Measurements from ENCODE around the gene IQCK.

IQCK gene

GRCh38 chr16:19688396-19689024 is 29.6 kb upstream of the IQCK start:
- Histone ChIP-seq H3K27ac (ENCODE audit: low read length) (no peak overlapping the region), H3K9ac (ENCODE audit: low read length) (no peak overlapping the region), H3K4me3 (ENCODE audit: low read length) (no peak overlapping the region), H3K27me3 (ENCODE audit: control insufficient read depth, insufficient read depth, low read length) (no peaks in the 10 kb centered on the region), H3K36me3 (ENCODE audit: control insufficient read depth, low read depth, low read length) (peaks cover 22% of the 10 kb centered on the region), H3K4me1 (ENCODE audit: control insufficient read depth, low read depth, low read length) (no peaks in the 10 kb centered on the region), H3K9me3 (ENCODE audit: control insufficient read depth, low read depth, low read length) (no peaks in the 10 kb centered on the region)

GRCh38 chr16:19689342-19689741 is 28.7 kb upstream of the IQCK start:
- H3K27ac ChIP-seq (ENCODE audit: low read length) = no peak overlapping the region
- no peaks in the 10 kb centered on the region for H3K9me3 ChIP-seq (ENCODE audit: control insufficient read depth, low read depth, low read length)
- H3K4me1 ChIP-seq (ENCODE audit: control insufficient read depth, low read depth, low read length) = no peaks in the 10 kb centered on the region
- no peaks in the 10 kb centered on the region for H3K27me3 ChIP-seq (ENCODE audit: control insufficient read depth, insufficient read depth, low read length)
- H3K36me3 ChIP-seq (ENCODE audit: control insufficient read depth, low read depth, low read length) = peaks cover 19% of the 10 kb centered on the region
- H3K9ac ChIP-seq (ENCODE audit: low read length) = no peak overlapping the region
- no peak overlapping the region for H3K4me3 ChIP-seq (ENCODE audit: low read length)

GRCh38 chr16:19690196-19690595 is 27.9 kb upstream of the IQCK start:
- Histone ChIP-seq H3K27me3 (ENCODE audit: control insufficient read depth, insufficient read depth, low read length) (no peaks in the 10 kb centered on the region), H3K4me3 (ENCODE audit: low read length) (no peak overlapping the region), H3K9me3 (ENCODE audit: control insufficient read depth, low read depth, low read length) (no peaks in the 10 kb centered on the region), H3K4me1 (ENCODE audit: control insufficient read depth, low read depth, low read length) (no peaks in the 10 kb centered on the region), H3K36me3 (ENCODE audit: control insufficient read depth, low read depth, low read length) (peaks cover 17% of the 10 kb centered on the region), H3K9ac (ENCODE audit: low read length) (no peak overlapping the region), H3K27ac (ENCODE audit: low read length) (no peak overlapping the region)

DNA sequence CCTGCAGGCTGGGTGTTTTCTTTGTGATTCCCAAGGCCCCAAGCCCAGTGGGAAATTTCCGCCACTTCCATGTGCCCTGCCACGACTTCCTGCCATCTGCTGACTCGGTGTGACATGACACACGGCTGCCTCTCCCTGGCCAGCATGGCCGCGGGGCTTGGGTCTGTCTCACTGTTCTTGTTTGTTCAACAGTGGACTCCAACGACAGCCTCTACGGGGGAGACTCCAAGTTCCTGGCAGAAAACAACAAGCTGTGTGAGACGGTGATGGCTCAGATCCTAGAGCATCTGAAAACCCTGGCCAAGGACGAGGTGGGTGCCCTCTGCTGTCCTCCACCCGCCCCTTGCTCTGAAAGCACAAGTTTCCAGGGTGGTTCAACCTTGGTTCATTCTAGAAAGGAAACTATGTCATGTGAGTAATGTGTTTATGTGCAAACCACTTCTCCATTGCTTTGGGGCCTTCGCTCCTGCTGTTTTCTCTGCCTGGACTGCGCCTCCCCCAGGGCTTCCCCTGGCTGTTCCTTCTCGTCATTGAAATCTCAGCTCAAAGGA is 26.8 kb upstream of the IQCK start:
- no peaks in the 10 kb centered on the region for H3K9me3 ChIP-seq (ENCODE audit: control insufficient read depth, low read depth, low read length)
- H3K27ac ChIP-seq (ENCODE audit: low read length) = no peak overlapping the region
- H3K4me3 ChIP-seq (ENCODE audit: low read length) = no peak overlapping the region
- H3K9ac ChIP-seq (ENCODE audit: low read length) = no peak overlapping the region
- no peaks in the 10 kb centered on the region for H3K4me1 ChIP-seq (ENCODE audit: control insufficient read depth, low read depth, low read length)
- H3K36me3 ChIP-seq (ENCODE audit: control insufficient read depth, low read depth, low read length) = peaks cover 12% of the 10 kb centered on the region
- no peaks in the 10 kb centered on the region for H3K27me3 ChIP-seq (ENCODE audit: control insufficient read depth, insufficient read depth, low read length)

GRCh38 chr16:19694989-19695388 is 23.1 kb upstream of the IQCK start:
- Histone ChIP-seq H3K27me3 (ENCODE audit: control insufficient read depth, insufficient read depth, low read length) (no peaks in the 10 kb centered on the region), H3K4me1 (ENCODE audit: control insufficient read depth, low read depth, low read length) (no peaks in the 10 kb centered on the region), H3K4me3 (ENCODE audit: low read length) (no peak overlapping the region), H3K9ac (ENCODE audit: low read length) (no peak overlapping the region), H3K27ac (ENCODE audit: low read length) (no peak overlapping the region), H3K9me3 (ENCODE audit: control insufficient read depth, low read depth, low read length) (no peaks in the 10 kb centered on the region), H3K36me3 (ENCODE audit: control insufficient read depth, low read depth, low read length) (peaks cover 23% of the 10 kb centered on the region)

- no peaks in the 10 kb centered on the region for H3K4me1 ChIP-seq (ENCODE audit: control insufficient read depth, low read depth, low read length)
- H3K9me3 ChIP-seq (ENCODE audit: control insufficient read depth, low read depth, low read length) = no peaks in the 10 kb centered on the region
- H3K36me3 ChIP-seq (ENCODE audit: control insufficient read depth, low read depth, low read length) = peaks cover 37% of the 10 kb centered on the region
- H3K9ac ChIP-seq (ENCODE audit: low read length) = no peak overlapping the region
- H3K27ac ChIP-seq (ENCODE audit: low read length) = no peak overlapping the region
- H3K27me3 ChIP-seq (ENCODE audit: control insufficient read depth, insufficient read depth, low read length) = no peaks in the 10 kb centered on the region
- no peak overlapping the region for H3K4me3 ChIP-seq (ENCODE audit: low read length)
Observed at GRCh38 chr16:19696328-19696727, 21.7 kb upstream of the IQCK start.

DNA sequence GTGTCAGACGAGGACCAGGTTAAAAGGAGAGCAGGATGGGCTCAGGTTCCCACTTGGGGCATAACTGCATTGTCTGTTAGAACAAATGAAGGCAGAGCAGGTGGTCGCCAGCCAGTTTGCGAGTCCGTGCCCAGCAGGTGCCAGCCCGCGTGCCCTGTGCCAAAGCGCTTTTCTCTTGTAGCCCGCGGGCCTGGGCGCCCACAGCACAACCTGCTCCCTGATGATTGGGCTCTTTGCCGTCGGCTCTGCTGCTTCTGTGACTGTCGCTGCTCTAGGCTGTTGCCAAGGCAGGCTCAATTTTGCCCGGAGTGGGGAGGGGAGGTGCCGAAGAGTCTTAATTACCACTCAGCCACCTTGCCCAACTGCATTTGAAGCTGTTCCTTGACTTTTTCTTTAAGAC is 21.1 kb upstream of the IQCK start:
- H3K4me1 ChIP-seq (ENCODE audit: control insufficient read depth, low read depth, low read length) = no peaks in the 10 kb centered on the region
- H3K36me3 ChIP-seq (ENCODE audit: control insufficient read depth, low read depth, low read length) = peaks cover 33% of the 10 kb centered on the region
- no peaks in the 10 kb centered on the region for H3K9me3 ChIP-seq (ENCODE audit: control insufficient read depth, low read depth, low read length)
- H3K27ac ChIP-seq (ENCODE audit: low read length) = no peak overlapping the region
- no peak overlapping the region for H3K9ac ChIP-seq (ENCODE audit: low read length)
- no peaks in the 10 kb centered on the region for H3K27me3 ChIP-seq (ENCODE audit: control insufficient read depth, insufficient read depth, low read length)
- no peak overlapping the region for H3K4me3 ChIP-seq (ENCODE audit: low read length)

GRCh38 chr16:19697756-19698318 is 20.2 kb upstream of the IQCK start:
- Histone ChIP-seq H3K9ac (ENCODE audit: low read length) (no peak overlapping the region), H3K27ac (ENCODE audit: low read length) (no peak overlapping the region), H3K4me3 (ENCODE audit: low read length) (no peak overlapping the region), H3K4me1 (ENCODE audit: control insufficient read depth, low read depth, low read length) (no peaks in the 10 kb centered on the region), H3K9me3 (ENCODE audit: control insufficient read depth, low read depth, low read length) (no peaks in the 10 kb centered on the region), H3K36me3 (ENCODE audit: control insufficient read depth, low read depth, low read length) (peaks cover 41% of the 10 kb centered on the region), H3K27me3 (ENCODE audit: control insufficient read depth, insufficient read depth, low read length) (no peaks in the 10 kb centered on the region)

DNA sequence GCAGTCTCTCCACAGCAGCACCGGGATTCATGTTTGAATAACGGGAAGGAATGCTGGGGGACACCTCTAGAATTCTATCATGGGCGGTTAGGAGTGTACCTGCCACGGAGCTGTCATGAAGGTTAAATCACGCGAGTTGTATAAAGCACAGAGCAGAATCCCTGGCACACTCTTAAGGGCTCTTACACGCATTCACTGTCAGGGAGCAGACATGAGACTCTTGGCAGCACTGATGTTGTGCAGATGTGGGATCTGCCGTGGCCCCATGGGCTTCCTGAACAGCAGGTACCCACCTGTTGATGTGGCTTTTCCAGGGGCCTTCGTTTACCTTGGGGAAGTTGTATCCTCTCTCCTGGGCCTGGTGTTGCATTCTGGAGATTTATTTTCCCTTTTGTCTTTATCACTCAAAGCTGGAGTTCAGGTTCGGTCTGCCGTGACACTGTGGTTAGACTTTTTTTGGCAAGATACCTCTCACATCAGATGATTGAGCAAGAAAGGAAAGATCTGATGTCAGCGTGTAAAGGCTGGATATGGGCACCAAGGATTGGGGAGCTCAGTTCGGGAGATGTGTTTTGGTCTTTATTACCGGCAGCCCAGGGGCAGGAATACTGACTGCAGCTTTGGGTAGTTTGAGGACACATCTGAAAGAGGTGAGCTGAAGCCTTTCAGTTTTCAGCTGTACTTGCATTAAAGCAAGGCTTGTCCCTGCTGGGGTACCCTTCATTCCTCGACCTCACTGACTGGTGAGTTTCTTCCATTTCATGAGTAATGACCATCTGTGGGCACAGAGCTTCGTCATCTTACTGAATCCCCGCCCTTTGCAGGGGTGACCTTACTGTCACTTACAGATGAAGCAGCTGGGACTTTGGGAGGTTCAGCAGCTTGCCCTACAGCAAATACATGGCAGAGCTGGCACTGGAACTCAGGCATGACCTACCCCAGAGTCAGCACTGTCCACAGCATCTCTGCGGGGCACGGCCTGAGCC is 19.3 kb upstream of the IQCK start:
- Histone ChIP-seq H3K4me1 (ENCODE audit: control insufficient read depth, low read depth, low read length) (no peaks in the 10 kb centered on the region), H3K9ac (ENCODE audit: low read length) (no peak overlapping the region), H3K9me3 (ENCODE audit: control insufficient read depth, low read depth, low read length) (no peaks in the 10 kb centered on the region), H3K27me3 (ENCODE audit: control insufficient read depth, insufficient read depth, low read length) (no peaks in the 10 kb centered on the region), H3K27ac (ENCODE audit: low read length) (no peak overlapping the region), H3K4me3 (ENCODE audit: low read length) (no peak overlapping the region), H3K36me3 (ENCODE audit: control insufficient read depth, low read depth, low read length) (peaks cover 50% of the 10 kb centered on the region)

DNA sequence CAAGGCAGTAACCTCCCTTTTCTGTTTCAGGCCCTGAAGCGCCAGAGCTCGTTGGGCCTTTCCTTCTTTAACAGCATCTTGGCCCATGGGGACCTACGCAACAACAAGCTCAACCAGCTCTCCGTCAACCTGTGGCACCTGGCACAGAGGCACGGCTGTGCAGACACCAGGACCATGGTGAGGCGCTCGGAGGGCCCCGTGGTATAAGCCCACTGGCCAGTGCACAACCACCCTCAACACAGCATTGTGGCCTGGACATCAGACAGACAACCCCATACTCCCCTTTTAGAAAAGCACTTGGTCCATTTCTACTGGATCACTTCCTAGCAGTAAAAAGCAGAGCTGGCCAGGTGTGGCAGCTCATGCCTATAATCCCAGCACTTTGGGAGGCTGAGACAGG is 18.6 kb upstream of the IQCK start:
- Histone ChIP-seq H3K9ac (ENCODE audit: low read length) (no peak overlapping the region), H3K4me1 (ENCODE audit: control insufficient read depth, low read depth, low read length) (no peaks in the 10 kb centered on the region), H3K9me3 (ENCODE audit: control insufficient read depth, low read depth, low read length) (no peaks in the 10 kb centered on the region), H3K27me3 (ENCODE audit: control insufficient read depth, insufficient read depth, low read length) (no peaks in the 10 kb centered on the region), H3K27ac (ENCODE audit: low read length) (no peak overlapping the region), H3K4me3 (ENCODE audit: low read length) (no peak overlapping the region), H3K36me3 (ENCODE audit: control insufficient read depth, low read depth, low read length) (peaks cover 57% of the 10 kb centered on the region)

- H3K36me3 ChIP-seq (ENCODE audit: control insufficient read depth, low read depth, low read length) = peaks cover 66% of the 10 kb centered on the region
- H3K4me1 ChIP-seq (ENCODE audit: control insufficient read depth, low read depth, low read length) = no peaks in the 10 kb centered on the region
- no peak overlapping the region for H3K4me3 ChIP-seq (ENCODE audit: low read length)
- no peak overlapping the region for H3K9ac ChIP-seq (ENCODE audit: low read length)
- no peaks in the 10 kb centered on the region for H3K27me3 ChIP-seq (ENCODE audit: control insufficient read depth, insufficient read depth, low read length)
- H3K27ac ChIP-seq (ENCODE audit: low read length) = no peak overlapping the region
- no peaks in the 10 kb centered on the region for H3K9me3 ChIP-seq (ENCODE audit: control insufficient read depth, low read depth, low read length)
Observed at GRCh38 chr16:19700319-19700781, 17.7 kb upstream of the IQCK start.

All from iPS-18a (cell line).